Prostate gland (tissue), 2 donors: ENCODE data around the gene DMBX1. TPM values are rescaled to one million over a fixed set of nuclear protein-coding genes. Genes with fewer than 3 reads are reported as not detected.

ENCODE experiments used
- DNase-seq: peaks from one replicate; pipeline ENCODE4 v3.0.0-alpha.2; 2019; ENCODE audit warnings: low spot score
- H3K27ac ChIP-seq, 2 donors: fragments of 200-600 bp; sonication (generic); 2 replicates each; pipeline ENCODE4 v1.5.1; 2017 to 2019
- H3K27me3 ChIP-seq: fragments of 200-600 bp; sonication (generic); replicated peaks from 2 replicates; pipeline ENCODE4 v1.5.1; 2019; ENCODE audit not compliant: insufficient read depth
- H3K36me3 ChIP-seq, 2 donors: fragments of 200-600 bp; sonication (generic); 1 replicate in 1 of 2; 2 replicates in 1 of 2; pipeline versions ENCODE4 v1.5.1 to v1.8.1; 2017 to 2019
- H3K4me1 ChIP-seq: fragments of 200-600 bp; sonication (generic); replicated peaks from 2 replicates; pipeline ENCODE4 v1.5.1; 2019
- H3K4me3 ChIP-seq, 2 donors: fragments of 200-600 bp; sonication (generic); 2 replicates each; pipeline ENCODE4 v1.5.1; 2017 to 2019
- H3K9me3 ChIP-seq: fragments of 200-600 bp; sonication (generic); 2 replicates; pipeline ENCODE4 v1.5.1; 2017
- POLR2A ChIP-seq: fragments of 450-650 bp; IDR thresholded peaks from one replicate; pipeline ENCODE4 v1.6.1; 2016; ENCODE audit warnings: antibody characterized with exemption, mild to moderate bottlenecking
- POLR2AphosphoS5 ChIP-seq: sonication (generic); formaldehyde crosslinking; IDR thresholded peaks from one replicate; pipeline ENCODE4 v1.6.1; 2017; ENCODE audit warnings: antibody characterized with exemption
- WGBS: methylation state at CpG from one replicate; pipeline ENCODE4 v1.1.5; 2018; 5-methylcytosine and 5-hydroxymethylcytosine counted together
- intact Hi-C: fragments of 100-400 bp; cut with DNase I; formaldehyde crosslinking; loops from one replicate; pipeline ENCODE4 v1.14.2; 2022
- total RNA-seq, 2 donors: library from RNA; depleted of rRNA; stranded (reverse); fragments of >200 nt; gene quantifications; one replicate each; pipeline ENCODE4 v1.1.0, GENCODE V29; 2016
- TF ChIP-seq, protein P1 (sequence below), 4 experiments: fragments of 200-600 bp in 2 of 4; fragments of 450-650 bp in 2 of 4; sonication (generic) in 2 of 4; IDR thresholded peaks; 1 replicate in 3 of 4; 2 replicates in 1 of 4; pipeline ENCODE4 v1.5.1; 2016 to 2019; ENCODE audit warnings: antibody characterized with exemption in 4 of 4, mild to moderate bottlenecking in 2 of 4, moderate library complexity in 2 of 4

Gene DMBX1
- total RNA-seq, 2 donors from 2014 or later: not detected

DNA sequence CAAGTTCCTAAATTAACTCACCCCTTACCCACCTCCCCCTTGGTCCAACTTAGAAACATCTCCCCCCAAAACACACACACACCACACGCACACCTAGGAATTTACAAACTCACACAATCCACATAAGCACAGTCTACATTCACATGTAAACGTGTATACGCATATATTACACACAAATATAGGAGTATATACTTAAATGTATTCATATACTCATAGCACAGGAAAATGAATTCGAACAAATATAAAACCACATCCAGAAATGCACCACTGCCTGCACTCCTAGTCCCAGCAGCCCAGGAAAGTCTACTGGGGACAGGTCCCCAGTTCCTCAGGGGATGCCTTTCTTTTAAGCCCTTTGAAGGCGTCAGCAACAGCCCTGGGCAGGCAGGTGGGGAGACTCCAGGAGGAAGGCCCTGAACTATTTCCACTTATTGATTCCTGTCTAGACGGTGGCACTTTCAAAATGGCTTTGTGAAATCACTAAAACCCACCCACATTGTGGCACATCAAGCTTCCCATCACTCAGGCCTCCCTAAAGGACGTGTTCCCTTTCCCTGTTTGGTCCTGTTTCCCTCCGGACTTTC, 3.1 kb upstream of the DMBX1 start:
- H3K27ac ChIP-seq: no peak overlapping the region
- DNase-seq: no peak
- TF ChIP-seq, protein P1, sequence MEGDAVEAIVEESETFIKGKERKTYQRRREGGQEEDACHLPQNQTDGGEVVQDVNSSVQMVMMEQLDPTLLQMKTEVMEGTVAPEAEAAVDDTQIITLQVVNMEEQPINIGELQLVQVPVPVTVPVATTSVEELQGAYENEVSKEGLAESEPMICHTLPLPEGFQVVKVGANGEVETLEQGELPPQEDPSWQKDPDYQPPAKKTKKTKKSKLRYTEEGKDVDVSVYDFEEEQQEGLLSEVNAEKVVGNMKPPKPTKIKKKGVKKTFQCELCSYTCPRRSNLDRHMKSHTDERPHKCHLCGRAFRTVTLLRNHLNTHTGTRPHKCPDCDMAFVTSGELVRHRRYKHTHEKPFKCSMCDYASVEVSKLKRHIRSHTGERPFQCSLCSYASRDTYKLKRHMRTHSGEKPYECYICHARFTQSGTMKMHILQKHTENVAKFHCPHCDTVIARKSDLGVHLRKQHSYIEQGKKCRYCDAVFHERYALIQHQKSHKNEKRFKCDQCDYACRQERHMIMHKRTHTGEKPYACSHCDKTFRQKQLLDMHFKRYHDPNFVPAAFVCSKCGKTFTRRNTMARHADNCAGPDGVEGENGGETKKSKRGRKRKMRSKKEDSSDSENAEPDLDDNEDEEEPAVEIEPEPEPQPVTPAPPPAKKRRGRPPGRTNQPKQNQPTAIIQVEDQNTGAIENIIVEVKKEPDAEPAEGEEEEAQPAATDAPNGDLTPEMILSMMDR (IDR thresholded peaks at IDR 0.05): no peak
- TF ChIP-seq POLR2AphosphoS5: no peak
- TF ChIP-seq POLR2A: no peak
- H3K4me3 ChIP-seq: no peak overlapping the region
- peaks cover 40% of the 10 kb centered on the region for H3K27me3 ChIP-seq
- 93% methylated on average over 8 of the region's 8 CpGs for WGBS
- no peaks in the 10 kb centered on the region for H3K36me3 ChIP-seq
- intact Hi-C loops: no loop called here
- peaks cover 5% of the 10 kb centered on the region for H3K4me1 ChIP-seq
- no peaks in the 10 kb centered on the region for H3K9me3 ChIP-seq

DNA sequence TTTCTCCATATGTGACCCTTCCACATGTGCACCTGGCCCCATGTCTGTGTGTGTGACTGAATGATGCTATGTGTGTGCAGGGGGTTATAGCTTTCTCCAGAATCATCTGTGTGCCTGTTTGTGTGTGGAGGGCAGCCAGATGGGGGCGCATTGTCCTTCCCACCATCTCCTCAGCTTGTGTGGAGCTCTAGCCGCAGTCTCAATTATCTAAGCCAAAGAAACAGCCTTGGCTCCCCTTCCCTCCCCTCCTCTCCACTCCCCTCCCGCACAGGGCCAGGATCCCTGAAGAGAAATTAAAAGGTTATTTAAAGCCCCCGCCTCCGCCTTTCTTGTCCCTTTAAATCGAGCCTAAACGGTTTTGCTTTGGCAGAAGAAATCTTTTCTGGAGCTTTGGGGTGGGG, 1.8 kb upstream of the DMBX1 start:
- no peaks in the 10 kb centered on the region for H3K9me3 ChIP-seq
- H3K27ac ChIP-seq: no peak overlapping the region
- intact Hi-C loops: no loop called here
- H3K36me3 ChIP-seq: no peaks in the 10 kb centered on the region
- peaks cover 5% of the 10 kb centered on the region for H3K4me1 ChIP-seq
- H3K4me3 ChIP-seq: no peak overlapping the region
- 61% methylated on average over 7 of the region's 7 CpGs for WGBS
- H3K27me3 ChIP-seq: peaks cover 51% of the 10 kb centered on the region
- DNase-seq: no peak
- TF ChIP-seq, protein P1 (IDR thresholded peaks at IDR 0.05): no peak
- no peak for TF ChIP-seq POLR2AphosphoS5
- TF ChIP-seq POLR2A: no peak

DNA sequence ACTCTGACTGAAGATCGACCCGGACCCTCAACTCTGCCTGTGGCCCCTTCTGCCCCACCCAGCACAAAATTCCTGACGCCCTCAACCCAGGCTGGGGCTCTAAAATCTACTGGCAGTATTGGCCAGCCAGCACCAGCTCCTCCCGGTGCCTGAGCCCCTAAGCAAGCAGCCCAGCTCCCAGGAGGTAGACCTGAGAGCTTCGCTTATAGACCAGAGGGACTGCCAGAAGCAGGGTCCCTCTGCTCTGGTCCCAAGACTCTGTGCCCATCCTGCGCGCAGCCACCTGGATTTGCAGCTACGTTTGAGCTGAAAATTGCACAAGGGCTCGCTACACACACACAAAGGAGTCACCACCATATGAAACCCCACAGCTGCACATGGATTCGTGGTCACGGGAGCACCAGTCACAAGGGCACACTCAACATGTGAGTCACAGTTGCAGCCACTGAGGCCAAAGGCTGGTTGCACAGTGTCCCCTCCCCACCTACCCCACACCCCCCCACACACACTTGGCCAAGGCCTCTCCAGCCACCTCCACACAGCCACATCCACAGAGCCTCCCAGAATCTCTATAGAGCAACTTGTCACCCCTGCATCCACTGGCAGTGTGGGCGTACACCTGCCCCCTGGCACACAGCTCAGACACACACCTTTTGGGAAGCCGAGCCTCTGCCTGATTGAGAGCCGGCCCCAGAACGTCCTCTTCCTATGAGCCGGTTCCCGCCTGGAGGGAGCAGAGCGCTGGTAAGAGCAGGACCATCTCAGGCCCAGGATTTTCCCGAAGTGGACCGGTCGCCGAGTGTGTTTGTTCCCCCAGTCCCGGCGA, 1.1 kb upstream of the DMBX1 start:
- Histone ChIP-seq H3K9me3 (no peaks in the 10 kb centered on the region), H3K27me3 (peaks cover 51% of the 10 kb centered on the region), H3K4me1 (peaks cover 5% of the 10 kb centered on the region), H3K36me3 (no peaks in the 10 kb centered on the region), H3K27ac (no peak overlapping the region), H3K4me3 (no peak overlapping the region)
- intact Hi-C loops: no loop called here
- TF ChIP-seq POLR2A: no peak
- 34% methylated on average over 23 of the region's 24 CpGs for WGBS
- DNase-seq: no peak

DNA sequence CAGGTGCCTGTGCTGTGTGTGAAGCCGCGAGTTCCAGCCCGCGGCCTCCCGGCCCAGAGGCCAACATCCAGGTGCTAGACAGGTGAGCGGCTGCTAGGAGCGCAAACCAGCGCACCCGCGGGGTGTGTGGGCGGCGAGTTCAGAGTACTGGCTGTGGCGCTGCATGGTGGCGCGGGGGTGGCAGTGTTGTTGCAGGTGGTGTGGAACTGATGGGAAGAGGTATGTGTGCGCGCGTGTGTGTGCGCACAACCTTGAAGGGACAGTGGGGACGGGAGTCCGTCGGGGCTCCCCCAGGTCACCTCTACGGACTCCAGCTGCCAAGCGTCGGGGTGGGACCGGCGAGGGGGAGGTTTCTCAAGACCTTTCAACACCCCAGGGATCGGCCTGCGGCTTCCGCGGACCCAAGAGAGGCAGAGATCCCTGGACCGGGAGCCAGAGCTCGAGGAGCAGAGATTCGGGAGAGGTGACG, 433 bp upstream of the DMBX1 start:
- TF ChIP-seq POLR2AphosphoS5: no peak
- TF ChIP-seq, protein P1 (IDR thresholded peaks at IDR 0.05): no peak
- no peak for TF ChIP-seq POLR2A
- intact Hi-C loops: no loop called here
- no peak for DNase-seq
- Histone ChIP-seq H3K9me3 (no peaks in the 10 kb centered on the region), H3K27ac (no peak overlapping the region), H3K4me3 (peak overlapping the region in 1 of 2 donors; percentile 28), H3K27me3 (peaks cover 51% of the 10 kb centered on the region), H3K36me3 (no peaks in the 10 kb centered on the region), H3K4me1 (peaks cover 5% of the 10 kb centered on the region)
- 3% methylated on average over 32 of the region's 35 CpGs for WGBS

GRCh38 chr1:46490406-46490655, 695 bp downstream of the DMBX1 start:
- intact Hi-C loops: no loop called here
- H3K27me3 ChIP-seq: peaks cover 49% of the 10 kb centered on the region
- WGBS: 3% methylated on average over 25 of the region's 25 CpGs
- H3K36me3 ChIP-seq: no peaks in the 10 kb centered on the region
- no peak overlapping the region for H3K27ac ChIP-seq
- H3K4me1 ChIP-seq: peaks cover 5% of the 10 kb centered on the region
- TF ChIP-seq, protein P1 (IDR thresholded peaks at IDR 0.05): no peak
- no peak for TF ChIP-seq POLR2AphosphoS5
- no peak for TF ChIP-seq POLR2A
- no peak for DNase-seq
- peak overlapping the region in 1 of 2 donors; percentile 28 for H3K4me3 ChIP-seq
- H3K9me3 ChIP-seq: no peaks in the 10 kb centered on the region
